Kidney (tissue), 14 donors: Measurements from ENCODE around the gene ABHD12. TPM values are rescaled to one million over a fixed set of nuclear protein-coding genes. Genes with fewer than 3 reads are reported as not detected.
A peak's percentile ranks its signal among the peaks of the same experiment; 100 is the strongest.

Experiments
- DNase-seq, 5 donors: peaks; one replicate each; pipeline ENCODE4 v3.0.0-alpha.2; 2013 to 2020
- FAIRE-seq: peaks from 2 replicates; lab custom pipeline; 2012; peaks lifted over from hg19 to GRCh38; lab: Jason Lieb, UNC
- H3K27ac ChIP-seq, 2 donors: one replicate each; pipeline ENCODE4 v1.7.0; 2013; ENCODE audit warnings: low read depth in 2 of 2, low read length in 2 of 2, inconsistent platforms in 1 of 2
- H3K27me3 ChIP-seq: one replicate; pipeline ENCODE4 v1.7.1; 2013; ENCODE audit warnings: low read length, inconsistent platforms; ENCODE audit not compliant: control insufficient read depth, insufficient read depth
- H3K36me3 ChIP-seq, 3 donors: one replicate each; pipeline versions ENCODE4 v1.7.0 to v1.7.1; 2013; ENCODE audit warnings: low read length in 3 of 3, control low read depth in 1 of 3, inconsistent platforms in 1 of 3; ENCODE audit not compliant: insufficient read depth in 3 of 3, control insufficient read depth in 2 of 3
- H3K4me1 ChIP-seq, 3 donors: one replicate each; pipeline versions ENCODE4 v1.7.0 to v1.7.1; 2013; ENCODE audit warnings: low read length in 3 of 3, inconsistent platforms in 1 of 3, low read depth in 1 of 3; ENCODE audit not compliant: control insufficient read depth in 2 of 3, insufficient read depth in 2 of 3
- H3K4me3 ChIP-seq, 3 donors: one replicate each; pipeline versions ENCODE4 v1.7.0 to v1.8.1; 2013; ENCODE audit warnings: low read length in 3 of 3, control low read depth in 1 of 3, inconsistent platforms in 1 of 3
- H3K9ac ChIP-seq, 3 donors: one replicate each; pipeline versions ENCODE4 v1.7.0 to v1.7.1; 2013; ENCODE audit warnings: low read length in 3 of 3, control low read depth in 1 of 3, inconsistent platforms in 1 of 3
- H3K9me3 ChIP-seq, 3 donors: one replicate each; pipeline versions ENCODE4 v1.7.0 to v1.7.1; 2013; ENCODE audit warnings: low read length in 3 of 3, control low read depth in 1 of 3, inconsistent platforms in 1 of 3; ENCODE audit not compliant: control insufficient read depth in 2 of 3, insufficient read depth in 1 of 3
- CTCF ChIP-seq: IDR thresholded peaks from 3 replicates; pipeline ENCODE4 v1.5.1; 2012; ENCODE audit warnings: mild to moderate bottlenecking, moderate library complexity, borderline replicate concordance; ENCODE audit not compliant: insufficient read depth; ENCODE audit errors: extremely low read depth
- intact Hi-C: fragments of 100-400 bp; cut with DNase I; formaldehyde crosslinking; loops from one replicate; pipeline ENCODE4 v1.11.1; 2022
- polyA plus RNA-seq: library from polyadenylated mRNA; stranded (reverse); fragments of 350-450 nt; fragmentation: Illumina TruSeq; extraction: RNeasy Lipid Tissue Mini Kit (QIAGEN cat#74804); gene quantifications from one replicate; pipeline ENCODE4 v1.2.3, GENCODE V29; 2014; ENCODE audit warnings: low read depth, low replicate concordance; ENCODE audit not compliant: insufficient read depth
- total RNA-seq: library from RNA; stranded (reverse); fragmentation: NEBNext Ultra II Directional; extraction: Animal tissue kit (Norgen Biotek cat#: 25700); gene quantifications from one replicate; pipeline ENCODE4 v1.2.1, GENCODE V29; 2021
- donor health status: control.
- donor health status: control.
- donor health status: control.
- donor health status: control.
- donor health status: control.
- donor health status: DM: yes; HTN: yes; CAD: no.
- donor health status: Normal renal cell carcinoma (clear cell type).

Gene ABHD12
- total and polyA plus RNA-seq, 2 donors from 2014 or later = 61.5 to 68.1 TPM

- intact Hi-C loops = no loop called here
- Histone ChIP-seq H3K27ac (peak overlapping the region; percentile 14 to 39), H3K27me3 (no peaks in the 10 kb centered on the region), H3K36me3 (peaks cover 0 to 8% (median 0%) of the 10 kb centered on the region in 3 donors), H3K4me1 (peaks cover 0 to 15% (median 5%) of the 10 kb centered on the region in 3 donors), H3K9me3 (no peaks in the 10 kb centered on the region), H3K9ac (no peak overlapping the region), H3K4me3 (no peak overlapping the region)
- DNase-seq (no peak), FAIRE-seq (no peak)
- TF ChIP-seq CTCF = no peak
Measured at GRCh38 chr20:25295386-25296093, 95.1 kb downstream of the ABHD12 start.

GRCh38 chr20:25294459-25295385 lies 95.9 kb downstream of the ABHD12 start:
- TF ChIP-seq CTCF = peak; percentile 77
- H3K9ac ChIP-seq = no peak overlapping the region
- DNase-seq (peak in 4 of 5 donors; percentile 70 to 78 (median 77)), FAIRE-seq (no peak)
- peaks cover 0 to 8% (median 0%) of the 10 kb centered on the region in 3 donors for H3K36me3 ChIP-seq
- H3K27ac ChIP-seq = no peak overlapping the region
- peaks cover 0 to 15% (median 5%) of the 10 kb centered on the region in 3 donors for H3K4me1 ChIP-seq
- no peaks in the 10 kb centered on the region for H3K9me3 ChIP-seq
- no peak overlapping the region for H3K4me3 ChIP-seq
- no peaks in the 10 kb centered on the region for H3K27me3 ChIP-seq
- intact Hi-C loops = no loop called here

GRCh38 chr20:25293910-25294458 lies 96.7 kb downstream of the ABHD12 start:
- Histone ChIP-seq H3K27ac (no peak overlapping the region), H3K4me1 (peaks cover 0 to 15% (median 5%) of the 10 kb centered on the region in 3 donors), H3K4me3 (no peak overlapping the region), H3K36me3 (peaks cover 0 to 8% (median 3%) of the 10 kb centered on the region in 3 donors), H3K9ac (no peak overlapping the region), H3K9me3 (no peaks in the 10 kb centered on the region), H3K27me3 (no peaks in the 10 kb centered on the region)
- no peak for FAIRE-seq
- no peak for TF ChIP-seq CTCF
- no peak for DNase-seq
- intact Hi-C loops = no loop called here
